Measurements from ENCODE around the gene HLA-DMB. TPM values are rescaled to one million over a fixed set of nuclear protein-coding genes. Genes with fewer than 3 reads are reported as not detected.

HLA-DMB gene
- total RNA-seq, 4 donors from 2014 or later: 59.4 to 199 (median 91.6) TPM

DNA sequence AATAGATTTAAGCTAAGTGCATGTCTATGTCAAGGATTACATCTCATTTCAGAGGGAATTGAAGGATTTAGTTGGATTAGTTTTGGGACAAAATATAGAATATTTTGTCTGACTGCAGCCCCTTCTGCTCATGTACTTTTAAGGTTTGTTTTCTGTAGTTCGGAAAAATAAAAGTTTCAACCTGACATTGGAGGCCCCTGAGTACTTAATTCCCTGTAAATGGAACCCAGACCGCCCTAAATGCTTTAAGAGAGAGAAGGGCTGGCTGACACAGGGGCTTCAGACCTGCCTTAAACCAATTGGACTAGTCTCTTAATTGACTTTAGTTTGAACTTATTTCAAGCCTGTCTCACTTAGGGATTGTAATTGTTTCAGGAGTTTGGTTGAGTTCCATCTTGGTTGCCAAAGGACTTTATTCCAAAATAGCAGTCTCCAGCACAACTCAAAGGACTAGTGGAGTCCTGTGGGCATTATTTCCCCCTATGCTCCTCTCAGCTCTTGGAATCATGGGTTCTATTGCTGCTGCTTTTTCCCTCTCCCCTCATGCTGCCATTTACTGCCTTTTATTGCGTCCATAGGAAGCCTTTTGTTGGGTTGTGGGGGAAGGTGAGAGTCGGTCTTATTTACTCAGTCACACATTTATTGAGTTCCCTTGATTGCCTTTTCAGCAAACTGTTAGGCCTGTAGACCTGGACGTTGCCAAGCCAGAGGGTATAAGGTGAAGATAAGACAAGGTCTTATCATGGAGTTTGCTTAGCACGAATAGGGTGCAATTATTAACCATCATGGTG, 42.1 kb upstream of the HLA-DMB start:
- Histone ChIP-seq H3K27me3 (no peaks in the 10 kb centered on the region), H3K9me3 (no peaks in the 10 kb centered on the region), H3K36me3 (peaks cover 0 to 41% (median 3%) of the 10 kb centered on the region in 3 donors), H3K27ac (peak overlapping the region in 1 of 4 donors; percentile 14), H3K4me3 (no peak overlapping the region), H3K4me1 (peaks cover 0 to 56% (median 2%) of the 10 kb centered on the region in 4 donors)
- TF ChIP-seq POLR2A (IDR thresholded peaks at IDR 0.05): peak in 1 of 2 donors; percentile 15
- TF ChIP-seq, protein P1, sequence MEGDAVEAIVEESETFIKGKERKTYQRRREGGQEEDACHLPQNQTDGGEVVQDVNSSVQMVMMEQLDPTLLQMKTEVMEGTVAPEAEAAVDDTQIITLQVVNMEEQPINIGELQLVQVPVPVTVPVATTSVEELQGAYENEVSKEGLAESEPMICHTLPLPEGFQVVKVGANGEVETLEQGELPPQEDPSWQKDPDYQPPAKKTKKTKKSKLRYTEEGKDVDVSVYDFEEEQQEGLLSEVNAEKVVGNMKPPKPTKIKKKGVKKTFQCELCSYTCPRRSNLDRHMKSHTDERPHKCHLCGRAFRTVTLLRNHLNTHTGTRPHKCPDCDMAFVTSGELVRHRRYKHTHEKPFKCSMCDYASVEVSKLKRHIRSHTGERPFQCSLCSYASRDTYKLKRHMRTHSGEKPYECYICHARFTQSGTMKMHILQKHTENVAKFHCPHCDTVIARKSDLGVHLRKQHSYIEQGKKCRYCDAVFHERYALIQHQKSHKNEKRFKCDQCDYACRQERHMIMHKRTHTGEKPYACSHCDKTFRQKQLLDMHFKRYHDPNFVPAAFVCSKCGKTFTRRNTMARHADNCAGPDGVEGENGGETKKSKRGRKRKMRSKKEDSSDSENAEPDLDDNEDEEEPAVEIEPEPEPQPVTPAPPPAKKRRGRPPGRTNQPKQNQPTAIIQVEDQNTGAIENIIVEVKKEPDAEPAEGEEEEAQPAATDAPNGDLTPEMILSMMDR (IDR thresholded peaks at IDR 0.05): no peak
- no peak for DNase-seq

DNA sequence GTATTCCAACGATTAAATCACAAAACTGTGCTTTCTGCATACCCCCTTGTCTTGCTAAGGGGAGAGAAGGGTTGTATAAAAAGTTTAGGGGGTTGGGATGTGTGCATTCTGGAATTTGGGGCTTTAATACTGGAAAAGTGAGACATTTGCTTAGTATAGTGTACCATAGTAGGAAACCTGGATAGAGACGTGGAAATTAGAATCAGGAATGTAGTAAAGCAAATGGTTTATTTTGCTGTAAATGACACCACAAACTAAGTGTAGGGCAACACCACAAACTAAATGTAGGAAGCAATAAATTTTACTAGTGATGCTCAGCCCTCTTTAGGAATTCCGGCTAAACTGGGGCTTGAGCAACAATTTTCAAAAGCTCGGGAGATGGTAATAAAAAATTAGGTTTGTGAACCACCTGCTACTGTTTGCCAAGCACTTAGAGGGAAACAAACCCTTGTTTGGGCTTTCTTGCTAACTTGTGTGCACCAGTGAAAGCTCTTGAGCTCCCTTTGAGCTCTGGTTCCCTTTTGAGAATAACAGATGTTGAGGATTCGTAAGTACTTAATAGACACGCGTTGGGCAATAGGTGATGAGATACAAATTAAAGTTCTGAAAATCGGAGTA, 41.4 kb upstream of the HLA-DMB start:
- no peak for DNase-seq
- TF ChIP-seq POLR2A (IDR thresholded peaks at IDR 0.05): no peak
- TF ChIP-seq, protein P1 (IDR thresholded peaks at IDR 0.05): no peak
- H3K27ac ChIP-seq: peak overlapping the region in 1 of 4 donors; percentile 14

DNA sequence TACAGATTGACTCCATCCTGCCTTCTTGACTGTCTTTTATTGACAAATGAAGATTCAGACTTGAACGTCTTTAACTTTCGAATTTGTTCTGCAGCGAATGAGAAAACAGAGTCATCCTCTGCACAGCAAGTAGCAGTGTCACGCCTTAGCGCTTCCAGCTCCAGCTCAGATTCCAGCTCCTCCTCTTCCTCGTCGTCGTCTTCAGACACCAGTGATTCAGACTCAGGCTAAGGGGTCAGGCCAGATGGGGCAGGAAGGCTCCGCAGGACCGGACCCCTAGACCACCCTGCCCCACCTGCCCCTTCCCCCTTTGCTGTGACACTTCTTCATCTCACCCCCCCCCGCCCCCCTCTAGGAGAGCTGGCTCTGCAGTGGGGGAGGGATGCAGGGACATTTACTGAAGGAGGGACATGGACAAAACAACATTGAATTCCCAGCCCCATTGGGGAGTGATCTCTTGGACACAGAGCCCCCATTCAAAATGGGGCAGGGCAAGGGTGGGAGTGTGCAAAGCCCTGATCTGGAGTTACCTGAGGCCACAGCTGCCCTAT, 39.7 kb upstream of the HLA-DMB start:
- Histone ChIP-seq H3K27me3 (no peaks in the 10 kb centered on the region), H3K4me3 (no peak overlapping the region), H3K27ac (no peak overlapping the region), H3K4me1 (peaks cover 0 to 79% (median 4%) of the 10 kb centered on the region in 4 donors), H3K9me3 (no peaks in the 10 kb centered on the region), H3K36me3 (peaks cover 3 to 64% (median 3%) of the 10 kb centered on the region in 3 donors)
- TF ChIP-seq POLR2A (IDR thresholded peaks at IDR 0.05): no peak
- TF ChIP-seq, protein P1 (IDR thresholded peaks at IDR 0.05): no peak
- DNase-seq: no peak

More for the DNA sequence above, 41.4 kb upstream of the HLA-DMB start:
- Histone ChIP-seq H3K4me1 (peaks cover 0 to 63% (median 2%) of the 10 kb centered on the region in 4 donors), H3K27me3 (no peaks in the 10 kb centered on the region), H3K9me3 (no peaks in the 10 kb centered on the region), H3K4me3 (no peak overlapping the region), H3K36me3 (peaks cover 2 to 48% (median 3%) of the 10 kb centered on the region in 3 donors)

DNA sequence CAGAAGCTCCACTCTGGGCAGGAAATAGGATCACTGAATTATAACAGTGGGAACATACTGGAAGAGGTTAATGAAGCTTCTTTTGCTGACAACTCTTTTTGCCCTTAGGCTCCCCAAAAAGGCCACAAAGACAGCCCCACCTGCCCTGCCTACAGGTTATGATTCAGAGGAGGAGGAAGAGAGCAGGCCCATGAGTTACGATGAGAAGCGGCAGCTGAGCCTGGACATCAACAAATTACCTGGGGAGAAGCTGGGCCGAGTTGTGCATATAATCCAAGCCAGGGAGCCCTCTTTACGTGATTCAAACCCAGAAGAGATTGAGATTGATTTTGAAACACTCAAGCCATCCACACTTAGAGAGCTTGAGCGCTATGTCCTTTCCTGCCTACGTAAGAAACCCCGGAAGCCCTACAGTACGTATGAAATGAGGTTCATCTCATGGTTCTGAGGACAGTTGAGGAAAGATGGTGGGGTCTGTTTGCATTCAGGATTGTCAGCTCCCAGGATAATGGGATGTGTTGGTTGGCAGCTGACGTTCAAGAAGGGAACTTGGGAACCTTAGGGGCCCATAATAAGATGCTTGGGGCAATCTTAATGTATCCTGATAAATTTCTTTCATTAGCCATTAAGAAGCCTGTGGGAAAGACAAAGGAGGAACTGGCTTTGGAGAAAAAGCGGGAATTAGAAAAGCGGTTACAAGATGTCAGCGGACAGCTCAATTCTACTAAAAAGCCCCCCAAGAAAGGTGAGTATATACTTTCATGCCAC, 39.1 kb upstream of the HLA-DMB start:
- DNase-seq: no peak
- Histone ChIP-seq H3K36me3 (peaks cover 3 to 69% (median 3%) of the 10 kb centered on the region in 3 donors), H3K27ac (no peak overlapping the region), H3K4me1 (peaks cover 0 to 86% (median 4%) of the 10 kb centered on the region in 4 donors), H3K9me3 (no peaks in the 10 kb centered on the region), H3K4me3 (no peak overlapping the region), H3K27me3 (no peaks in the 10 kb centered on the region)
- TF ChIP-seq, protein P1 (IDR thresholded peaks at IDR 0.05): no peak
- TF ChIP-seq POLR2A (IDR thresholded peaks at IDR 0.05): no peak

DNA sequence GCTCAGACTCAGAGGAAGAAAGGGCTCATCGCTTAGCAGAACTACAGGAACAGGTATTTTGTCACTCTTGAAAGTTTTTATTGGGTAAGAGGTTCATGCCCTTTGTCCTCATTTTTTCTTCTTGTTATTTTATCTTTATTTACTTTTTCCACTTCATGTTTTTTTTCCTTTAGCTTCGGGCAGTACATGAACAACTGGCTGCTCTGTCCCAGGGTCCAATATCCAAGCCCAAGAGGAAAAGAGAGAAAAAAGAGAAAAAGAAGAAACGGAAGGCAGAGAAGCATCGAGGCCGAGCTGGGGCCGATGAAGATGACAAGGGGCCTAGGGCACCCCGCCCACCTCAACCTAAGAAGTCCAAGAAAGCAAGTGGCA, 37.1 kb upstream of the HLA-DMB start:
- no peak overlapping the region for H3K4me3 ChIP-seq
- H3K9me3 ChIP-seq: no peaks in the 10 kb centered on the region
- H3K27me3 ChIP-seq: no peaks in the 10 kb centered on the region
- TF ChIP-seq POLR2A (IDR thresholded peaks at IDR 0.05): no peak
- TF ChIP-seq, protein P1 (IDR thresholded peaks at IDR 0.05): no peak
- no peak overlapping the region for H3K27ac ChIP-seq
- H3K36me3 ChIP-seq: peaks cover 3 to 79% (median 3%) of the 10 kb centered on the region in 3 donors
- peaks cover 0 to 77% (median 7%) of the 10 kb centered on the region in 4 donors for H3K4me1 ChIP-seq
- DNase-seq: no peak

All from Peyer's patch (tissue), 4 donors.